ENCODE measurements around the gene ELF4.
"Not testable (repeated sequence)": the region's sequence is repeated elsewhere in the genome, so short reads cannot be mapped to it uniquely, and the experiment has no call there.

The ELF4 gene

GRCh38 chrX:130110379-130111219 lies at the start of gene ELF4:
Gene ELF4, minus strand, starts transcription at chrX:130110497. Its CDS starts 29,167 bp downstream, at chrX:130081330.
- DNase-seq (ENCODE audit: low spot score), result peak; percentile 84

GRCh38 chrX:130159776-130160175 lies 49.5 kb upstream of the ELF4 start:
- no peak for DNase-seq (ENCODE audit: low spot score)

GRCh38 chrX:130158311-130158710 lies 48.0 kb upstream of the ELF4 start:
- DNase-seq (ENCODE audit: low spot score), result no peak

GRCh38 chrX:130155564-130155963 lies 45.3 kb upstream of the ELF4 start:
- DNase-seq (ENCODE audit: low spot score), result no peak

- no peak for DNase-seq (ENCODE audit: low spot score)
Observed at GRCh38 chrX:130147631-130148030, 37.3 kb upstream of the ELF4 start.

GRCh38 chrX:130145123-130145522 lies 34.8 kb upstream of the ELF4 start:
- no peak for DNase-seq (ENCODE audit: low spot score)

GRCh38 chrX:130144509-130144908 lies 34.2 kb upstream of the ELF4 start:
- peak; percentile 3 for DNase-seq (ENCODE audit: low spot score)

- no peak for DNase-seq (ENCODE audit: low spot score)
Observed at GRCh38 chrX:130139474-130140201, 29.3 kb upstream of the ELF4 start.

GRCh38 chrX:130136961-130137360 lies 26.7 kb upstream of the ELF4 start:
- no peak for DNase-seq (ENCODE audit: low spot score)

- no peak for DNase-seq (ENCODE audit: low spot score)
Observed at GRCh38 chrX:130136496-130136895, 26.2 kb upstream of the ELF4 start.

- no peak for DNase-seq (ENCODE audit: low spot score)
Observed at GRCh38 chrX:130130990-130131389, 20.7 kb upstream of the ELF4 start.

- no peak for DNase-seq (ENCODE audit: low spot score)
Observed at GRCh38 chrX:130125091-130125874, 15.0 kb upstream of the ELF4 start.

GRCh38 chrX:130124577-130124976 lies 14.3 kb upstream of the ELF4 start:
- DNase-seq (ENCODE audit: low spot score), result no peak

- DNase-seq (ENCODE audit: low spot score), result no peak
Observed at GRCh38 chrX:130121505-130121800, 11.2 kb upstream of the ELF4 start.

- DNase-seq (ENCODE audit: low spot score), result peak; percentile 86
Observed at GRCh38 chrX:130120746-130121504, 10.6 kb upstream of the ELF4 start.

- DNase-seq (ENCODE audit: low spot score), result peak; percentile 19
Observed at GRCh38 chrX:130120321-130120731, 10.0 kb upstream of the ELF4 start.

GRCh38 chrX:130119312-130119898 lies 9.1 kb upstream of the ELF4 start:
- no peak for DNase-seq (ENCODE audit: low spot score)

- DNase-seq (ENCODE audit: low spot score), result peak; percentile 50
Observed at GRCh38 chrX:130118441-130119311, 8.4 kb upstream of the ELF4 start.

GRCh38 chrX:130117166-130117565 lies 6.9 kb upstream of the ELF4 start:
- DNase-seq (ENCODE audit: low spot score), result no peak

GRCh38 chrX:130115119-130115885 lies 5.0 kb upstream of the ELF4 start:
- DNase-seq (ENCODE audit: low spot score), result not testable (repeated sequence)
